Progenitor cell of endocrine pancreas (in vitro differentiated cells): ENCODE results near the gene RNF126. TPM values are rescaled to one million over a fixed set of nuclear protein-coding genes. Genes with fewer than 3 reads are reported as not detected.

Experiments
- DNase-seq: peaks from one replicate; pipeline ENCODE4 v3.0.0; 2021; ENCODE audit warnings: low spot score; ENCODE audit not compliant: unreplicated experiment
- H3K27ac Mint-ChIP-seq: 2 replicates; pipeline ENCODE4 v1.8.0; 2021; ENCODE audit warnings: mild to moderate bottlenecking, moderate library complexity, mixed read lengths
- H3K27me3 Mint-ChIP-seq: 2 replicates; pipeline ENCODE4 v1.8.0; 2021; ENCODE audit warnings: mixed read lengths
- H3K36me3 Mint-ChIP-seq: 2 replicates; pipeline ENCODE4 v1.8.0; 2022; ENCODE audit warnings: mixed read lengths; ENCODE audit not compliant: insufficient read depth
- H3K4me1 Mint-ChIP-seq: 2 replicates; pipeline ENCODE4 v1.8.0; 2021; ENCODE audit warnings: low read depth, mixed read lengths
- H3K4me3 Mint-ChIP-seq: 2 replicates; pipeline ENCODE4 v1.8.0; 2021; ENCODE audit warnings: low read depth, mild to moderate bottlenecking, moderate library complexity, mixed read lengths
- H3K9me3 Mint-ChIP-seq: 2 replicates; pipeline ENCODE4 v1.8.0; 2021; ENCODE audit warnings: low read depth, mixed read lengths
- CTCF ChIP-seq: fragments of 200-600 bp; sonication (generic); IDR thresholded peaks from one replicate; pipeline ENCODE4 v1.5.0; 2021; ENCODE audit warnings: antibody characterized with exemption, mild to moderate bottlenecking; ENCODE audit not compliant: unreplicated experiment
- total RNA-seq: library from RNA; stranded (reverse); gene quantifications from 2 replicates; pipeline ENCODE4 v1.2.1, GENCODE V29; 2021

RNF126 gene
- total RNA-seq, 1 donor from 2014 or later: 37.3 TPM

GRCh38 chr19:619286-620002, 43.6 kb downstream of the RNF126 start:
- Mint-ChIP-seq H3K36me3 (peaks cover 16% of the 10 kb centered on the region), H3K4me3 (no peak overlapping the region), H3K27ac (no peak overlapping the region)

GRCh38 chr19:618674-619285, 44.2 kb downstream of the RNF126 start:
- Mint-ChIP-seq H3K4me3 (no peak overlapping the region), H3K4me1 (no peaks in the 10 kb centered on the region)

More at GRCh38 chr19:619286-620002, 43.6 kb downstream of the RNF126 start:
- Mint-ChIP-seq H3K9me3 (no peaks in the 10 kb centered on the region), H3K4me1 (no peaks in the 10 kb centered on the region), H3K27me3 (no peaks in the 10 kb centered on the region)
- DNase-seq: no peak
- TF ChIP-seq CTCF: no peak

GRCh38 chr19:618247-618619, 44.8 kb downstream of the RNF126 start:
- TF ChIP-seq CTCF: no peak
- no peaks in the 10 kb centered on the region for H3K9me3 Mint-ChIP-seq
- no peaks in the 10 kb centered on the region for H3K27me3 Mint-ChIP-seq
- peaks cover 15% of the 10 kb centered on the region for H3K36me3 Mint-ChIP-seq
- no peak for DNase-seq
- H3K27ac Mint-ChIP-seq: no peak overlapping the region
- no peaks in the 10 kb centered on the region for H3K4me1 Mint-ChIP-seq
- no peak overlapping the region for H3K4me3 Mint-ChIP-seq

More at GRCh38 chr19:618674-619285, 44.2 kb downstream of the RNF126 start:
- H3K9me3 Mint-ChIP-seq: no peaks in the 10 kb centered on the region
- peaks cover 17% of the 10 kb centered on the region for H3K36me3 Mint-ChIP-seq
- no peaks in the 10 kb centered on the region for H3K27me3 Mint-ChIP-seq
- no peak overlapping the region for H3K27ac Mint-ChIP-seq
- DNase-seq: no peak
- TF ChIP-seq CTCF: no peak

GRCh38 chr19:617551-618246, 45.3 kb downstream of the RNF126 start:
- no peaks in the 10 kb centered on the region for H3K9me3 Mint-ChIP-seq
- peaks cover 15% of the 10 kb centered on the region for H3K36me3 Mint-ChIP-seq
- no peak overlapping the region for H3K27ac Mint-ChIP-seq
- no peak for DNase-seq
- no peak for TF ChIP-seq CTCF
- no peak overlapping the region for H3K4me3 Mint-ChIP-seq
- no peaks in the 10 kb centered on the region for H3K4me1 Mint-ChIP-seq
- H3K27me3 Mint-ChIP-seq: no peaks in the 10 kb centered on the region

- Mint-ChIP-seq H3K27me3 (no peaks in the 10 kb centered on the region), H3K36me3 (peaks cover 15% of the 10 kb centered on the region)
- no peak for TF ChIP-seq CTCF
Measured at GRCh38 chr19:616747-617526, 46.1 kb downstream of the RNF126 start.

More at GRCh38 chr19:616747-617526, 46.1 kb downstream of the RNF126 start:
- H3K9me3 Mint-ChIP-seq: no peaks in the 10 kb centered on the region
- no peak overlapping the region for H3K27ac Mint-ChIP-seq
- DNase-seq: no peak
- no peak overlapping the region for H3K4me3 Mint-ChIP-seq
- H3K4me1 Mint-ChIP-seq: no peaks in the 10 kb centered on the region
